HG03280 (cell line): ENCODE results near the gene PRR13.
"Not testable (repeated sequence)": the region's sequence is repeated elsewhere in the genome, so short reads cannot be mapped to it uniquely, and the experiment has no call there.

ENCODE experiments used
- ATAC-seq: cut with Tn5 transposase; IDR thresholded peaks from one replicate; pipeline ENCODE4 v1.9.1; 2021; ENCODE audit warnings: mild to moderate bottlenecking, moderate library complexity; ENCODE audit not compliant: unreplicated experiment

Gene PRR13

GRCh38 chr12:53467880-53468279 lies 26.3 kb downstream of the PRR13 start:
- ATAC-seq: no peak

- no peak for ATAC-seq
Observed at GRCh38 chr12:53468282-53468681, 26.7 kb downstream of the PRR13 start.

GRCh38 chr12:53472056-53472582 lies 30.6 kb downstream of the PRR13 start:
- ATAC-seq: no peak

- no peak for ATAC-seq
Observed at GRCh38 chr12:53474077-53474476, 32.5 kb downstream of the PRR13 start.

GRCh38 chr12:53474819-53475218 lies 33.3 kb downstream of the PRR13 start:
- ATAC-seq: no peak

GRCh38 chr12:53476769-53477209 lies 35.3 kb downstream of the PRR13 start:
- no peak for ATAC-seq

- ATAC-seq: no peak
Observed at GRCh38 chr12:53478865-53479264, 37.3 kb downstream of the PRR13 start.

GRCh38 chr12:53479331-53479730 lies 37.8 kb downstream of the PRR13 start:
- ATAC-seq: no peak

GRCh38 chr12:53480491-53481442 lies 39.2 kb downstream of the PRR13 start:
- ATAC-seq: no peak

- ATAC-seq: not testable (repeated sequence)
Observed at GRCh38 chr12:53481458-53481857, 39.9 kb downstream of the PRR13 start.

GRCh38 chr12:53481939-53482586 lies 40.5 kb downstream of the PRR13 start:
- ATAC-seq: no peak

GRCh38 chr12:53482626-53483168 lies 41.2 kb downstream of the PRR13 start:
- no peak for ATAC-seq

- no peak for ATAC-seq
Observed at GRCh38 chr12:53483225-53483978, 41.9 kb downstream of the PRR13 start.

GRCh38 chr12:53483979-53484377 lies 42.4 kb downstream of the PRR13 start:
- no peak for ATAC-seq

- no peak for ATAC-seq
Observed at GRCh38 chr12:53484686-53485575, 43.4 kb downstream of the PRR13 start.

- ATAC-seq: no peak
Observed at GRCh38 chr12:53485955-53486735, 44.6 kb downstream of the PRR13 start.

GRCh38 chr12:53486736-53487487 lies 45.4 kb downstream of the PRR13 start:
- ATAC-seq: no peak

GRCh38 chr12:53489242-53489864 lies 47.8 kb downstream of the PRR13 start:
- no peak for ATAC-seq
